A549 (cell line): ENCODE results near the gene CC2D2A. TPM values are rescaled to one million over a fixed set of nuclear protein-coding genes. Genes with fewer than 3 reads are reported as not detected.

ENCODE experiments used
- ATAC-seq, 2 experiments: fragments of 200-7000 bp in 1 of 2; fragments of >200 bp in 1 of 2; cut with Nextera tagmentation in 1 of 2; cut with Tn5 transposase in 1 of 2; 3 replicates each; pipeline versions ENCODE4 v1.8.0 to v1.9.1; 2018 to 2020; ENCODE audit warnings: mild to moderate bottlenecking in 1 of 2, moderate library complexity in 1 of 2
- CTCF ChIA-PET: fragments of 300-600 bp; sonication (Branson Sonifier 250); formaldehyde crosslinking; extraction: SDS; loops from one replicate; lab custom pipeline; 2021; ENCODE audit warnings: antibody characterized with exemption, inconsistent platforms; lab: Yijun Ruan, JAX
- POLR2A ChIA-PET: fragments of 350-600 bp; formaldehyde crosslinking; extraction: SDS; loops from one replicate; lab custom pipeline; 2021; ENCODE audit warnings: antibody characterized with exemption, inconsistent platforms; lab: Yijun Ruan, JAX
- DNase-seq, 2 experiments: peaks; one replicate each; pipeline versions ENCODE4 v3.0.0 to v3.0.0-alpha.2; 2011 to 2016; ENCODE audit warnings: low read depth in 1 of 2, low spot score in 1 of 2
- FAIRE-seq: peaks from 2 replicates; lab custom pipeline; 2011; peaks lifted over from hg19 to GRCh38; lab: Jason Lieb, UNC
- H3K27ac ChIP-seq, 2 experiments: fragments of >200 bp; sonication (Bioruptor Twin); formaldehyde crosslinking; 3 replicates each; pipeline ENCODE4 v1.5.1; 2016 to 2017
- H3K4me1 ChIP-seq: fragments of >200 bp; sonication (Bioruptor Twin); formaldehyde crosslinking; 3 replicates; pipeline ENCODE4 v1.6.1; 2016
- H3K4me2 ChIP-seq: fragments of >200 bp; sonication (Bioruptor Twin); formaldehyde crosslinking; 3 replicates; pipeline ENCODE4 v1.6.1; 2016
- H3K4me3 ChIP-seq: fragments of >200 bp; sonication (Bioruptor Twin); formaldehyde crosslinking; 3 replicates; pipeline ENCODE4 v1.5.1; 2016
- H3K9me3 ChIP-seq: fragments of >200 bp; sonication (Bioruptor Twin); formaldehyde crosslinking; 3 replicates; pipeline ENCODE4 v1.6.1; 2016
- CBX2 ChIP-seq: fragments of 200-600 bp; sonication (generic); IDR thresholded peaks from 2 replicates; pipeline ENCODE4 v1.6.1; 2016; ENCODE audit warnings: low read depth, mild to moderate bottlenecking, borderline replicate concordance
- CEBPB ChIP-seq, 2 experiments: fragments of >200 bp in 1 of 2; sonication (Bioruptor Twin) in 1 of 2; formaldehyde crosslinking in 1 of 2; IDR thresholded peaks; 2 replicates each; pipeline ENCODE4 v1.6.1; 2012 to 2016
- CTCF ChIP-seq: fragments of >200 bp; sonication (Bioruptor Twin); formaldehyde crosslinking; IDR thresholded peaks from 3 replicates; pipeline ENCODE4 v1.5.1; 2016
- EHMT2 ChIP-seq: fragments of 200-600 bp; sonication (generic); IDR thresholded peaks from 2 replicates; pipeline ENCODE4 v1.6.1; 2016; ENCODE audit warnings: antibody characterized with exemption, low read depth, mild to moderate bottlenecking, moderate library complexity
- ESRRA ChIP-seq: fragments of 150-350 bp; IDR thresholded peaks from 2 replicates; pipeline ENCODE4 v1.6.1; 2014; ENCODE audit warnings: mild to moderate bottlenecking, low read length, borderline replicate concordance
- HEYL ChIP-seq: fragments of 250-450 bp; sonication (Bioruptor Pico); IDR thresholded peaks from 2 replicates; pipeline ENCODE4 v1.8.0; 2021; ENCODE audit warnings: mild to moderate bottlenecking, moderate library complexity
- HOXB5 ChIP-seq: fragments of 250-450 bp; sonication (Bioruptor Pico); IDR thresholded peaks from 2 replicates; pipeline ENCODE4 v1.5.0; 2020; ENCODE audit warnings: mild to moderate bottlenecking, moderate library complexity
- JUNB ChIP-seq: fragments of >200 bp; sonication (Bioruptor Twin); formaldehyde crosslinking; IDR thresholded peaks from 2 replicates; pipeline ENCODE4 v1.6.1; 2016
- KDM1A ChIP-seq: fragments of 200-600 bp; sonication (generic); IDR thresholded peaks from 2 replicates; pipeline ENCODE4 v1.6.1; 2016; ENCODE audit warnings: low read depth, mild to moderate bottlenecking
- NFE2L2 ChIP-seq: fragments of 150-350 bp; conservative IDR thresholded peaks from 2 replicates; pipeline ENCODE4 v1.6.1; 2014; ENCODE audit warnings: low read length
- NPAS2 ChIP-seq: fragments of 250-450 bp; sonication (Bioruptor Pico); IDR thresholded peaks from 2 replicates; pipeline ENCODE4 v1.8.0; 2022; ENCODE audit warnings: mild to moderate bottlenecking, moderate library complexity, borderline replicate concordance
- PBX3 ChIP-seq: IDR thresholded peaks from 2 replicates; pipeline ENCODE4 v1.6.1; 2012
- PHF8 ChIP-seq: fragments of 200-600 bp; sonication (generic); IDR thresholded peaks from 2 replicates; pipeline ENCODE4 v1.6.1; 2016; ENCODE audit warnings: low read depth, mild to moderate bottlenecking, antibody characterized with exemption, moderate library complexity, borderline replicate concordance
- POLR2A ChIP-seq: IDR thresholded peaks from 2 replicates; pipeline ENCODE4 v1.6.1; 2012; ENCODE audit warnings: mild to moderate bottlenecking, low read length
- REST ChIP-seq: fragments of 200-600 bp; sonication (generic); IDR thresholded peaks from 2 replicates; pipeline ENCODE4 v1.6.1; 2016; ENCODE audit warnings: antibody characterized with exemption, mild to moderate bottlenecking, moderate library complexity
- SMC3 ChIP-seq: fragments of >200 bp; sonication (Bioruptor Twin); formaldehyde crosslinking; IDR thresholded peaks from 3 replicates; pipeline ENCODE4 v1.6.1; 2018; ENCODE audit warnings: inconsistent platforms
- USF2 ChIP-seq: fragments of 450-650 bp; IDR thresholded peaks from 2 replicates; pipeline ENCODE4 v1.6.1; 2014; ENCODE audit warnings: antibody characterized with exemption
- ZC3H11A ChIP-seq: fragments of 450-650 bp; IDR thresholded peaks from 2 replicates; pipeline ENCODE4 v1.6.1; 2014; ENCODE audit warnings: antibody characterized with exemption, mild to moderate bottlenecking
- ZFP36 ChIP-seq: fragments of 450-650 bp; IDR thresholded peaks from 2 replicates; pipeline ENCODE4 v1.6.1; 2014; ENCODE audit warnings: borderline replicate concordance; ENCODE audit not compliant: partially characterized antibody
- ZNF302 ChIP-seq: fragments of 250-450 bp; sonication (Bioruptor Pico); IDR thresholded peaks from 2 replicates; pipeline ENCODE4 v1.9.0; 2021; ENCODE audit warnings: inconsistent platforms, mild to moderate bottlenecking, moderate library complexity
- WGBS: methylation state at CpG from one replicate; pipeline ENCODE4 v1.1.6; 2017; ENCODE audit errors: missing lambda C conversion rate; 5-methylcytosine and 5-hydroxymethylcytosine counted together
- polyA plus RNA-seq, 4 experiments: library from polyadenylated mRNA; depleted of rRNA in 3 of 4; stranded (reverse); fragments of >200 nt; fragmentation: RNase III in 1 of 4; extraction: RNeasy Plus Mini Kit Qiagen cat#74134 plus additional on column Dnase treatment in 1 of 4; gene quantifications; 2 replicates in 3 of 4; 3 replicates in 1 of 4; pipeline ENCODE4 v1.2.3, GENCODE V29; 2011 to 2017

Gene CC2D2A
- polyA plus RNA-seq, 2 of the 4 experiments (the other 2 are of a cell fraction): 10.7 to 18.8 TPM

GRCh38 chr4:15562623-15563022, 92.9 kb downstream of the CC2D2A start:
- ChIA-PET CTCF (no interaction called here), POLR2A (no interaction called here)
- Histone ChIP-seq H3K4me3 (no peak overlapping the region), H3K9me3 (no peaks in the 10 kb centered on the region), H3K27ac (no peak overlapping the region), H3K4me1 (no peaks in the 10 kb centered on the region), H3K4me2 (no peak overlapping the region)
- FAIRE-seq: no peak
- no peak for ATAC-seq
- no peak for DNase-seq
- TF ChIP-seq CBX2 (no peak), NPAS2 (no peak), POLR2A (no peak), PBX3 (no peak), HEYL (CRISPR knock-in tag) (no peak), EHMT2 (no peak), ZC3H11A (no peak), SMC3 (no peak), ZNF302 (no peak), HOXB5 (CRISPR knock-in tag) (no peak), CEBPB (IDR thresholded peaks at IDR 0.05) (no peak), ESRRA (no peak), JUNB (no peak), ZFP36 (no peak), CTCF (no peak)

GRCh38 chr4:15563871-15564270, 94.2 kb downstream of the CC2D2A start:
- 72% methylated on average over 6 of the region's 6 CpGs for WGBS
- DNase-seq (no peak), ATAC-seq (no peak), FAIRE-seq (no peak)
- H3K4me2 ChIP-seq: no peak overlapping the region
- ChIA-PET POLR2A (no interaction called here), CTCF (interaction anchor here (1.5 kb wide), 1 partner anchor 9 kb away, joined by 4 read pairs; no protein-coding TSS in a partner anchor)
- no peak for TF ChIP-seq KDM1A
- TF ChIP-seq EHMT2: no peak
- no peak for TF ChIP-seq PHF8
- TF ChIP-seq CBX2: no peak
- no peak for TF ChIP-seq USF2
- peak; percentile 51; the same call in 1 of the 2 replicates for TF ChIP-seq REST
- TF ChIP-seq NFE2L2: no peak
- no peaks in the 10 kb centered on the region for H3K4me1 ChIP-seq
- H3K27ac ChIP-seq: no peak overlapping the region
- H3K4me3 ChIP-seq: no peak overlapping the region
- no peaks in the 10 kb centered on the region for H3K9me3 ChIP-seq
